Neural progenitor cell (in vitro differentiated cells): ENCODE measurements around the gene SKA2. TPM values are rescaled to one million over a fixed set of nuclear protein-coding genes. Genes with fewer than 3 reads are reported as not detected.
"Not testable (repeated sequence)": the region's sequence is repeated elsewhere in the genome, so short reads cannot be mapped to it uniquely, and the experiment has no call there.

ENCODE experiments used
- DNase-seq: peaks from one replicate; pipeline ENCODE4 v3.0.0-alpha.2; 2016; ENCODE audit warnings: low spot score
- H2AFZ ChIP-seq: fragments of 200-600 bp; sonication (generic); replicated peaks from 2 replicates; pipeline ENCODE4 v1.6.1; 2016; ENCODE audit warnings: antibody characterized with exemption
- H3F3A ChIP-seq: fragments of 200-600 bp; sonication (generic); 2 replicates; pipeline ENCODE4 v1.6.1; 2016; ENCODE audit warnings: antibody characterized with exemption, low read depth
- H3K27ac ChIP-seq: fragments of 200-600 bp; sonication (generic); 2 replicates; pipeline ENCODE4 v1.5.1; 2016; ENCODE audit warnings: mild to moderate bottlenecking
- H3K27me3 ChIP-seq: fragments of 200-600 bp; sonication (generic); 2 replicates; pipeline ENCODE4 v1.6.1; 2016; ENCODE audit warnings: mild to moderate bottlenecking, moderate library complexity
- H3K36me3 ChIP-seq: fragments of 200-600 bp; sonication (generic); 2 replicates; pipeline ENCODE4 v1.5.1; 2016
- H3K4me1 ChIP-seq: fragments of 200-600 bp; sonication (generic); 2 replicates; pipeline ENCODE4 v1.6.1; 2016; ENCODE audit warnings: mixed run types
- H3K4me2 ChIP-seq: fragments of 200-600 bp; sonication (generic); 2 replicates; pipeline ENCODE4 v1.6.1; 2016
- H3K4me3 ChIP-seq: fragments of 200-600 bp; sonication (generic); 2 replicates; pipeline ENCODE4 v1.5.1; 2016
- H3K79me2 ChIP-seq: fragments of 200-600 bp; sonication (generic); 2 replicates; pipeline ENCODE4 v1.6.1; 2016; ENCODE audit warnings: low read depth
- H3K9ac ChIP-seq: fragments of 200-600 bp; sonication (generic); 2 replicates; pipeline ENCODE4 v1.6.1; 2016
- H3K9me3 ChIP-seq: fragments of 200-600 bp; sonication (generic); 2 replicates; pipeline ENCODE4 v1.5.1; 2016; ENCODE audit warnings: low read depth
- H4K20me1 ChIP-seq: fragments of 200-600 bp; sonication (generic); 2 replicates; pipeline ENCODE4 v1.6.1; 2016; ENCODE audit warnings: low read depth
- H3K27ac Mint-ChIP-seq: 3 replicates; pipeline ENCODE4 v1.8.0; 2021; ENCODE audit warnings: mixed read lengths
- H3K27me3 Mint-ChIP-seq: 2 replicates; pipeline ENCODE4 v1.8.0; 2022; ENCODE audit warnings: low read depth, mild to moderate bottlenecking, inconsistent platforms, moderate library complexity, mixed read lengths; ENCODE audit not compliant: insufficient read depth
- H3K36me3 Mint-ChIP-seq: 3 replicates; pipeline ENCODE4 v1.8.0; 2021; ENCODE audit warnings: mixed read lengths
- H3K4me1 Mint-ChIP-seq: 3 replicates; pipeline ENCODE4 v1.8.0; 2021; ENCODE audit warnings: mixed read lengths
- H3K4me3 Mint-ChIP-seq: 3 replicates; pipeline ENCODE4 v1.8.0; 2021; ENCODE audit warnings: mild to moderate bottlenecking, moderate library complexity, mixed read lengths
- H3K9me3 Mint-ChIP-seq: 3 replicates; pipeline ENCODE4 v1.8.0; 2020; ENCODE audit warnings: mixed read lengths
- CTCF ChIP-seq: fragments of 200-600 bp; sonication (generic); IDR thresholded peaks from 2 replicates; pipeline ENCODE4 v1.5.1; 2017; ENCODE audit warnings: antibody characterized with exemption, mild to moderate bottlenecking
- EZH2 ChIP-seq: fragments of 200-600 bp; sonication (generic); IDR thresholded peaks from 2 replicates; pipeline ENCODE4 v1.6.1; 2017; ENCODE audit warnings: antibody characterized with exemption, mild to moderate bottlenecking, moderate library complexity
- EZH2phosphoT487 ChIP-seq: fragments of 200-600 bp; sonication (generic); IDR thresholded peaks from 2 replicates; pipeline ENCODE4 v1.6.1; 2017; ENCODE audit warnings: antibody characterized with exemption
- total RNA-seq: library from RNA; depleted of rRNA; stranded (reverse); fragments of >200 nt; gene quantifications from 2 replicates; pipeline ENCODE4 v1.2.3, GENCODE V29; 2015; ENCODE audit warnings: low replicate concordance

SKA2 gene
- total RNA-seq, 1 donor from 2014 or later: 352 TPM

DNA sequence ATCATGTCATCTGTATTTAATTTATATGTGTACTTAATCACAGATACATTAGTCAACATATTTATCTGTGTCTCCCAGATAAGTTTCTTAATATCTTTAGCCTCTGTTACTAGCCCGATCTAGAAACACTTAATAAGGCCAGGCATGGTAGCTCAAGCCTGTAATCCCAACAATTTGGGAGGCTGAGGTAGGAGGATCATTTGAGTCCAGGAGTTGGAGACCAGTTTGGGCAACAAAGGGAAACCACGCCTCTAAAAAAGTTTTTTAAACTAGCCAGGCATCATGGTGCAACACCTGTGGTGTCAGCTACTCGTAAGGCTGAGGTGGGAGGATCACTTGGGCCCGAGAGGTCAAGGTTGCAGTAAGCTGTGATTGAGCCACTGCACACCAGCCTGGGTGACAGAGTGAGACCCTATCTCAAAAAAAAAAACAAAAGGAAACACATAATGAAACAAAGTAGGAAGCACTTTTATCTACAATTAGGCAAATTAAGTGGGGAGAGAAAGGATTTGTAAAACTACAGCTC is 9.4 kb downstream of the SKA2 start:
- peaks cover 2% of the 10 kb centered on the region for H3K9me3 Mint-ChIP-seq
- no peak overlapping the region for H3K9ac ChIP-seq
- no peak overlapping the region for H2AFZ ChIP-seq
- H3F3A ChIP-seq: no peaks in the 10 kb centered on the region
- no peaks in the 10 kb centered on the region for H3K27me3 ChIP-seq
- H3K4me1 Mint-ChIP-seq: peaks cover 6% of the 10 kb centered on the region
- peaks cover 96% of the 10 kb centered on the region for H4K20me1 ChIP-seq
- peaks cover 4% of the 10 kb centered on the region for H3K4me1 ChIP-seq
- H3K79me2 ChIP-seq: peaks cover 100% of the 10 kb centered on the region
- no peaks in the 10 kb centered on the region for H3K9me3 ChIP-seq
- H3K27me3 Mint-ChIP-seq: peaks cover 2% of the 10 kb centered on the region
- H3K27ac Mint-ChIP-seq: no peak overlapping the region
- H3K4me3 Mint-ChIP-seq: no peak overlapping the region
- H3K36me3 Mint-ChIP-seq: peaks cover 34% of the 10 kb centered on the region
- no peak overlapping the region for H3K27ac ChIP-seq
- no peak for DNase-seq
- no peak overlapping the region for H3K4me2 ChIP-seq
- no peak overlapping the region for H3K4me3 ChIP-seq
- peaks cover 5% of the 10 kb centered on the region for H3K36me3 ChIP-seq
- no peak for TF ChIP-seq EZH2
- TF ChIP-seq EZH2phosphoT487: no peak

- no peak overlapping the region for H3K27ac Mint-ChIP-seq
- H3K9me3 Mint-ChIP-seq: peaks cover 2% of the 10 kb centered on the region
- Histone ChIP-seq H3K4me1 (no peaks in the 10 kb centered on the region), H2AFZ (no peak overlapping the region), H4K20me1 (peaks cover 96% of the 10 kb centered on the region), H3K4me3 (no peak overlapping the region), H3K9ac (no peak overlapping the region), H3F3A (no peaks in the 10 kb centered on the region), H3K9me3 (no peaks in the 10 kb centered on the region), H3K79me2 (peaks cover 100% of the 10 kb centered on the region), H3K36me3 (peaks cover 5% of the 10 kb centered on the region), H3K27ac (no peak overlapping the region), H3K27me3 (no peaks in the 10 kb centered on the region), H3K4me2 (no peak overlapping the region)
- no peak overlapping the region for H3K4me3 Mint-ChIP-seq
- peaks cover 2% of the 10 kb centered on the region for H3K27me3 Mint-ChIP-seq
- H3K4me1 Mint-ChIP-seq: peaks cover under 1% of the 10 kb centered on the region
- DNase-seq: no peak
- TF ChIP-seq EZH2phosphoT487 (no peak), EZH2 (no peak), CTCF (no peak)
- peaks cover 22% of the 10 kb centered on the region for H3K36me3 Mint-ChIP-seq
These were observed 13.1 kb downstream of the SKA2 start for GRCh38 chr17:59141860-59142259.

DNA sequence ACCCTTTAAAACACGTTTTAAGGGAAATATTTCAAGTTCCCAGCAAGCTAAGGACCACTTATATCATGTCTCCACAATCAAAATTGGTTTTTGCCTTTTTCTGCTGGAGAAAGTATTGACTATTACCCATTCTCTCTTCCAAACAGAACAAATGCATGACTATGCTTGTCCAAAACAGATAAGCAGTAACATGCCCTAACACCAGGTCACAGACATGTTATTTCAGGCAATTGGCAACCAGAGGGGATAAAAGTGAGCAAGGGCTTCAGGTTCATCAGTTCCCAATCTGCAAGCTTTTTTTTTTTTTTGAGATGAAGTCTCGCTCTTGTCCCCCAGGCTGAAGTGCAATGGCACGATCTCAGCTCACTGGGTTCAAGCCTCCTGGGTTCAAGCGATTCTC is 15.0 kb downstream of the SKA2 start:
- no peak overlapping the region for H3K4me3 Mint-ChIP-seq
- no peak overlapping the region for H2AFZ ChIP-seq
- H3K9ac ChIP-seq: no peak overlapping the region
- H3K27ac ChIP-seq: no peak overlapping the region
- peaks cover 96% of the 10 kb centered on the region for H4K20me1 ChIP-seq
- no peaks in the 10 kb centered on the region for H3K4me1 ChIP-seq
- no peaks in the 10 kb centered on the region for H3K27me3 ChIP-seq
- H3K4me2 ChIP-seq: no peak overlapping the region
- no peak overlapping the region for H3K4me3 ChIP-seq
- no peaks in the 10 kb centered on the region for H3F3A ChIP-seq
- H3K79me2 ChIP-seq: peaks cover 100% of the 10 kb centered on the region
- H3K4me1 Mint-ChIP-seq: no peaks in the 10 kb centered on the region
- TF ChIP-seq CTCF: no peak
- no peak for TF ChIP-seq EZH2phosphoT487
- TF ChIP-seq EZH2: no peak
- H3K36me3 ChIP-seq: peaks cover 5% of the 10 kb centered on the region
- H3K36me3 Mint-ChIP-seq: peaks cover 13% of the 10 kb centered on the region
- H3K27ac Mint-ChIP-seq: no peak overlapping the region
- H3K27me3 Mint-ChIP-seq: peaks cover 2% of the 10 kb centered on the region
- no peak for DNase-seq
- no peaks in the 10 kb centered on the region for H3K9me3 Mint-ChIP-seq
- no peaks in the 10 kb centered on the region for H3K9me3 ChIP-seq

GRCh38 chr17:59138339-59138738 is 16.6 kb downstream of the SKA2 start:
- not testable (repeated sequence) for H3K9me3 ChIP-seq, H3K27me3 Mint-ChIP-seq, H3K9me3 Mint-ChIP-seq, H3K27ac ChIP-seq, H3K27ac Mint-ChIP-seq, H2AFZ ChIP-seq, H3K36me3 Mint-ChIP-seq, H3K9ac ChIP-seq, H3F3A ChIP-seq, H3K4me3 ChIP-seq, H3K36me3 ChIP-seq, H3K4me1 ChIP-seq, H3K27me3 ChIP-seq, H3K4me3 Mint-ChIP-seq, H3K4me2 ChIP-seq, DNase-seq, H3K4me1 Mint-ChIP-seq
- Histone ChIP-seq H3K79me2 (peaks cover 100% of the 10 kb centered on the region), H4K20me1 (peaks cover 97% of the 10 kb centered on the region)
